ENCODE results near the gene MRPL48.
A peak's percentile ranks its signal among the peaks of the same experiment; 100 is the strongest.
"Not testable (repeated sequence)": the region's sequence is repeated elsewhere in the genome, so short reads cannot be mapped to it uniquely, and the experiment has no call there.

Gene MRPL48

GRCh38 chr11:73851046-73851764, 63.5 kb downstream of the MRPL48 start:
- DNase-seq = no peak

GRCh38 chr11:73852049-73852448, 64.4 kb downstream of the MRPL48 start:
- no peak for DNase-seq

DNA sequence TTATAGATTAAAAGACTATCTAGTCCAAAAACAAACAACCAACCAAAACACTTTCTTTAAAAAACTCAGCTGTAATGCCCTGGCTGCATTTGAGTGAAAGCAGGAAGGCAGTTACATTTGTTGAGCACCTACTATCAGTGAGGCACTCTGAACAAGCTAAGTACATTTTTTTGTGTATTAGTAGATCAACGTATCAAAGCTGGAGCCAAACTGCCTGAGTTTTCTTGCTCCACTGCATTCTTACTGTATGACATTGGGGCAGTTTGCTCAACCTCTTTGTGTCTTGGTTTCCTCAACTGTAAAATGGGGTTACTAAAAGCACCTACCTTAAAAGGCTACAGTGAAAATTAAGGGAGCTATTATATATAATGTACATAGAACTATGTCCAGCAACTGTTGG, 67.0 kb downstream of the MRPL48 start:
- no peak for DNase-seq

GRCh38 chr11:73856031-73856567, 68.4 kb downstream of the MRPL48 start:
- DNase-seq = no peak

GRCh38 chr11:73859671-73860070, 72.0 kb downstream of the MRPL48 start:
- DNase-seq = no peak

- no peak for DNase-seq
Observed at GRCh38 chr11:73860202-73860601, 72.5 kb downstream of the MRPL48 start.

GRCh38 chr11:73862986-73863385, 75.3 kb downstream of the MRPL48 start:
- DNase-seq = no peak

- no peak for DNase-seq
Observed at GRCh38 chr11:73866095-73866579, 78.5 kb downstream of the MRPL48 start.

GRCh38 chr11:73866586-73866996, 78.9 kb downstream of the MRPL48 start:
- no peak for DNase-seq

DNA sequence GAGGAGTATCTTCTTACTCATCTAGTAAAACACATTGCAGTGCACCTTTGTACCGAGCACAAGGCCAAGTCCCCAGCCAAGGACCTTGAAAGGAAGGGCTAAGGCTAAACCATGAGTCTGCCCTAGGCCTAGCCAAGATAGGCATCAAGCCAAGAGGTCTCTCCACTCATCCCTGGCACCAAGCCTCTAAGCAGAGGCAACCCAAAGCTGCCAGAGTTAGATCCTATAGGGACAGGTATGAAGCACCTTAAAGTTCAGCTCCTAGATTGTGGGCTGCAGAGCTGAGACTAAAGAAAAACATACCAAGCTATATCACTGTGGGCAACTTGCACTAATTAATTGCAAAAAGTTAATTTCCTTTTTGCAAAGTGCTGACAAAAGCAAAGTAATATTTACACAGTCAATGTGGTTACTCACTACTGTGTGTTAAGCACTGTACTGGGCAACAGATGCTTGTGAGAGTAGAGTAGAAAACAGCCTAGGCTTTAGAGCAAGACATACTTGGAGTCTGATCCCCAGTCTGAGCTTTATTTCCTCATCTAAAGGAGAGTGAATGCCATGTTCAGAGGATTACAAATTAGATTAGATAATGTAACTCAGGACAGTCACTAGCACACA, 81.8 kb downstream of the MRPL48 start:
- DNase-seq = no peak

- no peak for DNase-seq
Observed at GRCh38 chr11:73870261-73870660, 82.6 kb downstream of the MRPL48 start.

GRCh38 chr11:73872749-73873357, 85.2 kb downstream of the MRPL48 start:
- DNase-seq = no peak

- DNase-seq = no peak
Observed at GRCh38 chr11:73875380-73875779, 87.7 kb downstream of the MRPL48 start.

DNA sequence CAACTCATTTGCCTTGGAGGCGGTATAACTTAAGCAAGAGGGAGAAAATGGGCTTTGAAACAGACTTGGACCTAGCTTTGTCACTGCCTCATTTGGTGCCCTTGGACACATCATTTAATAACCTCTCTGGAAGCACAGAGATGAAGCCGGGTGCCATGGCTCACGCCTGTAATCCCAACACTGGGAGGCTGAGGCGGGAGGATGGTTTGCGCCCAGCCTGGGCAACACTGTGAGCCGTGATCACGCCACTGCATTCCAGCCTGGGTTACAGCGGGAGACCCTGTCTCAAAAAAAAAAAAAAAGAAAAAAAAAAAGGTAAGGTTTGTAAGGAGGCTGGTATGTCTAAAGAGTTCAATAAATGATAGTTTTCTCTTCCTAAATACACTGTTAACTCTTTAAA, 88.2 kb downstream of the MRPL48 start:
- no peak for DNase-seq

- DNase-seq = peak; percentile 95
Observed at GRCh38 chr11:73876424-73877310, 89.0 kb downstream of the MRPL48 start, which contains the start of the genes COA4 and PAAF1. COA4 (minus strand) TSS chr11:73876846; CDS start chr11:73873378, 3,468 bp downstream. PAAF1 (plus strand) TSS chr11:73876999; CDS start chr11:73877022, 23 bp downstream.

- DNase-seq = no peak
Observed at GRCh38 chr11:73878771-73879170, 91.1 kb downstream of the MRPL48 start.

GRCh38 chr11:73880449-73880848, 92.8 kb downstream of the MRPL48 start:
- not testable (repeated sequence) for DNase-seq

DNA sequence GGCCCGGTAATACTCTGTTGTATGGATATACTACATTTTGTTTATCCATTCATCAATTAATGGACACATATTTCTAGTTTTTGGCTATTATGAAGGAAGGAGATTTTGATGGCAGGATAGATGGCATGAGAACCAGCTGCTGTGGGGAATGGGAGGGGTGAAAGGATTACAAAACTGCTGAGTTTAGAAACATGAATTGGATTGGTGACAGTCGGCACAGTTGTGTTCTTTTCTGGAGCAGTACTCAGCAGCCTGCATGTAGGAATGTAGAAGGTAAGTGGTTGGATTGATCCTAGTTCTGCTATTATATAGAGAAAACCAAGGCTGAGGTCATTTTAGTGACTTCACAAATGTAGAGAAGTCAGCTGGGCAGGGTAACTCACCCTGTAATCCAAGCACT, 96.2 kb downstream of the MRPL48 start:
- DNase-seq = no peak

DNA sequence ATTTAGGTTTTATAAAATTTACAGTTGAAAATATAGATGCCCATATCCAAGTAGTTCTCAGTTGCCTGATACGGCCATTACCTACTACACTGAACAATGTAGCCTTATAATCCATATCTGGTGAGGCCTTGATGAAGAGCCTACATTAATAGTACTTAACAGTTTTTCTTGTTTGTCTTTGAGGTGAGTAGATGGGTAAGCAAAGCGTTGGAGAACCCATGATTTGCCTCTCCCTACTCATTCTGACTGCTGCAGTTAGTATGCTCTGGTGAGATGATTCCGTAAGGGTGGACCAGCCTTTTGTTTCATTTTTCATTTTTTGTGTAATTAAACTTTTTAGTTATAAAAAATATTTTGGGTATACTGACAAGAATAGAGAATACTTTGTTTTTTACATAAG, 100.6 kb downstream of the MRPL48 start:
- DNase-seq = no peak

GRCh38 chr11:73889019-73889418, 101.3 kb downstream of the MRPL48 start:
- DNase-seq = no peak

DNA sequence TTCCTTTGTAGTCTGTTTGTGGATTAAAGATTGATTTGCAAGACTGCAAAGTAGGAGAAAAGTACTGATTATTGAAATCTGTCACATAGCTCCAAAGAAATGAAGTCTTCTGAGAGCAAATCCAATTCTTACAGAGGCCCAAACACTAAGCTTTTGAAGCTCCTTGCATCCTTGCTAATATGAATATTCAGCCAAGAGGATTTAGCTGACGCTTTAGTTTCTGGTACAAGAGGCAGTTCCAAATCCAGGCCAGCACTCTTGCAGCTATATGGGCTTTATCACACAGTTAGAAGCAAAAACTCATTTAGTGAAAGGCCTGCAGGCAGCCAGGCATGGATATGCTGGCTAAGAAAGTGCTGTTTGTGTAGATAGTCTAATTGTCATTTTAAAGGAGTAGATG, 101.9 kb downstream of the MRPL48 start:
- DNase-seq = no peak

DNA sequence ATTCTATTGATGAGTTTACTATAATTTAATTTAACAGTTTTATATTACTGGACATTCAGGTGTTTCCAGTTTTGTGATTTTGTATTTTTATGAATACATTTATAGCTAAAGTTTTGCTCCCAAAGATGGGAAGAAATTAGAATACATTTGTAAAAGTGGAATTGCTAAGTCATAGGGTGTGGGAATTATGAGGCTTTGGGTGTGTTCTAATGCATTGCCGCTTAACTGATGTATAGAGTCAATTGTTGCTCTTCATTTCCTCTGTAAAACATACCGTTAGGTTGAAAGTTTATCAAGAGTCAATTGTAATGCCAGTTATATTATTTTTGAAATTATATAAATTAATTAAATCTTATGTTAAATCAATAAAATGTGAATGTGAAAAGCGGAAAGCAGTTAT, 105.4 kb downstream of the MRPL48 start:
- no peak for DNase-seq
